ENCODE results near the gene GBX2. TPM values are rescaled to one million over a fixed set of nuclear protein-coding genes. Genes with fewer than 3 reads are reported as not detected.

GBX2 gene
- total RNA-seq, 4 donors from 2014 or later, result not detected

DNA sequence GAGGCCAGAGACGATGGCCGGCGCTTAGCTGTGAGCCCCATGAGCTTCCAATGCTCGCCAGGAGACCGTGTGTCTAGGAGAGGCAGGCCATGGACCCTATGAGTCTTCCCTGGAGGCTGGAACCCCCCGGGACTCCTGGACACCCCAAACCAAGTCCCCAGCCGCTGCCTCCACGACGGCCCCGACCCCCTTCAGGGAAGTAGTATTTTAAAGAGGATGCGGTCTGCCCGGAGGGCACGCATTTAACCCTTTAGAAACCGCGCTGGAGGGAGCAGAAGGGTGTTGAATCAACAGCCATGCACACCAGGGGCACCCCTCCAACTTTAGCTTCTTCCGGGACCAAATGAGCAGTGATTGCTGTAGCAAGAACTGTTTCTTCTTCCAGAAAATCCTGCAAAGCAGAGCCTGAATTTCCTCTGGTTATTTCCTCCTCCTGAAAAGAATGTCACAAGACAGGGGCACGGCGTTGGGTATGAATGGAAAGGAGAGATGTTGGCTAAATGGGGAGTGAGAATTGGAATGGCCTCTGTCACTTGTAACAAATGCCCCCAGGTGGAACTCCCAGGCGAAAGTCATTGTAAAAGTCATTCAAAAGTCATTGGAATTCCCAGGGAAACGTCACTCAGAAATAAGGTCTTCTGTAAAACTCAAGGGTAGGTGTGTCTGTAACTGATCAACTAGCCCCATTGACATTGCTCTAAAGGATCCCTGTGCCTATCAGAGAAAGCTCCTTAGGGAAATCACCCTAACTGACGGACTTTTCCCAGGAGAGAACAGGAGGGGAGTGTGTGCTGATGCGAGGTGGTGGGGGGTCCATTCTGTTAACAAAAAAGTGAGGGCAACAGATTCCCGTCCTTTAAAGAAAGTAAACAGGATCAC, 5.8 kb upstream of the GBX2 start:
- H3K4me3 ChIP-seq, result no peak overlapping the region
- intact Hi-C loops (cut with DNase I; ENCODE audit: low total_unique reads), result no loop called here
- H3K4me1 ChIP-seq, result peaks cover 25 to 27% of the 10 kb centered on the region in 2 donors
- in situ Hi-C loops (cut with MboI; ENCODE audit: low sequenced_read_pairs in 4 of 4), result no loop called here
- no peaks in the 10 kb centered on the region for H3K36me3 ChIP-seq
- DNase-seq (no peak), ATAC-seq (no peak)
- H3K27me3 ChIP-seq, result peaks cover 96 to 99% (median 98%) of the 10 kb centered on the region in 3 donors
- no peak overlapping the region for H3K27ac ChIP-seq
- H3K9me3 ChIP-seq, result no peaks in the 10 kb centered on the region
- TF ChIP-seq POLR2A (IDR thresholded peaks at IDR 0.05), result no peak
- TF ChIP-seq, protein P1, sequence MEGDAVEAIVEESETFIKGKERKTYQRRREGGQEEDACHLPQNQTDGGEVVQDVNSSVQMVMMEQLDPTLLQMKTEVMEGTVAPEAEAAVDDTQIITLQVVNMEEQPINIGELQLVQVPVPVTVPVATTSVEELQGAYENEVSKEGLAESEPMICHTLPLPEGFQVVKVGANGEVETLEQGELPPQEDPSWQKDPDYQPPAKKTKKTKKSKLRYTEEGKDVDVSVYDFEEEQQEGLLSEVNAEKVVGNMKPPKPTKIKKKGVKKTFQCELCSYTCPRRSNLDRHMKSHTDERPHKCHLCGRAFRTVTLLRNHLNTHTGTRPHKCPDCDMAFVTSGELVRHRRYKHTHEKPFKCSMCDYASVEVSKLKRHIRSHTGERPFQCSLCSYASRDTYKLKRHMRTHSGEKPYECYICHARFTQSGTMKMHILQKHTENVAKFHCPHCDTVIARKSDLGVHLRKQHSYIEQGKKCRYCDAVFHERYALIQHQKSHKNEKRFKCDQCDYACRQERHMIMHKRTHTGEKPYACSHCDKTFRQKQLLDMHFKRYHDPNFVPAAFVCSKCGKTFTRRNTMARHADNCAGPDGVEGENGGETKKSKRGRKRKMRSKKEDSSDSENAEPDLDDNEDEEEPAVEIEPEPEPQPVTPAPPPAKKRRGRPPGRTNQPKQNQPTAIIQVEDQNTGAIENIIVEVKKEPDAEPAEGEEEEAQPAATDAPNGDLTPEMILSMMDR (IDR thresholded peaks at IDR 0.05 in 4 of 5, conservative IDR thresholded peaks at IDR 0.05 in 1 of 5), result no peak

DNA sequence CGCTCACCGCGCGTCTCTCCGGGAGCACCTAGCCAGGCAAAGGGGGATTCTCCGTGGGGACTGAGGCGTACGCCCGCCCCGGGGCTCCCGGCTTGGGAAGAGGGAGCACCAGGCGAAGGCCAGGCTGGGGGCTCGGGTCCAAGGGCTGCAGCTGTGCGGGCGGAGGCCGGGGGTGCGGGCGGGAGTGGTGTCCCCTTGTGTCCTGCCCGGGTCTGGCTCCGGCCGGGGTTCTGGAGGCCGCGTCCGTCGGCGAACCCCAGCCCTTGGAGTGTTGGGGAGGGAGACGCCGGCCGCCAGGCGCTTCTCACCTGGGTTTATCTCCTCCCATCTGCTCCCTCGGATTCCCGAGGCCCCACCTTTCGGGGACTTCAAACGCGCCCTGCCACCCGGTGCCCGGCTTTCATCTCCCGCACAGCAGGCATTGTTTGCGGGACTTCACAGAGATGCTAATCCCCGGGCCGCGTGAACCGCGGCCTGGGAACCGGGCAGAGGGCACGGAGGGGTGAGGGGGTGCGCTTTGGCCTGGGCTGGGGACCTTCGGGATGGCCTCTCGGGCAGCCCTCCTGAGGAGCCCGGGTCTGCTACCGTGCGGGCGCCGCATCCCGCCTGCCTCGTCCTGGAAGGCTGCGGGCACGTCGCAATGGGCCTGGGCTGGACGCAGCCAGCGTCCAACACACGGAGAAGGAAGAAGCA, 5.0 kb upstream of the GBX2 start:
- DNase-seq (no peak), ATAC-seq (no peak)
- peaks cover 23% of the 10 kb centered on the region in 2 donors for H3K4me1 ChIP-seq
- H3K36me3 ChIP-seq, result no peaks in the 10 kb centered on the region
- H3K4me3 ChIP-seq, result no peak overlapping the region
- TF ChIP-seq, protein P1 (IDR thresholded peaks at IDR 0.05 in 4 of 5, conservative IDR thresholded peaks at IDR 0.05 in 1 of 5), result no peak
- TF ChIP-seq POLR2A (IDR thresholded peaks at IDR 0.05), result no peak
- H3K27ac ChIP-seq, result no peak overlapping the region
- no peaks in the 10 kb centered on the region for H3K9me3 ChIP-seq
- in situ Hi-C loops (cut with MboI; ENCODE audit: low sequenced_read_pairs in 4 of 4) (no loop called here), intact Hi-C loops (cut with DNase I; ENCODE audit: low total_unique reads) (no loop called here)
- H3K27me3 ChIP-seq, result peaks cover 96 to 99% (median 98%) of the 10 kb centered on the region in 3 donors

DNA sequence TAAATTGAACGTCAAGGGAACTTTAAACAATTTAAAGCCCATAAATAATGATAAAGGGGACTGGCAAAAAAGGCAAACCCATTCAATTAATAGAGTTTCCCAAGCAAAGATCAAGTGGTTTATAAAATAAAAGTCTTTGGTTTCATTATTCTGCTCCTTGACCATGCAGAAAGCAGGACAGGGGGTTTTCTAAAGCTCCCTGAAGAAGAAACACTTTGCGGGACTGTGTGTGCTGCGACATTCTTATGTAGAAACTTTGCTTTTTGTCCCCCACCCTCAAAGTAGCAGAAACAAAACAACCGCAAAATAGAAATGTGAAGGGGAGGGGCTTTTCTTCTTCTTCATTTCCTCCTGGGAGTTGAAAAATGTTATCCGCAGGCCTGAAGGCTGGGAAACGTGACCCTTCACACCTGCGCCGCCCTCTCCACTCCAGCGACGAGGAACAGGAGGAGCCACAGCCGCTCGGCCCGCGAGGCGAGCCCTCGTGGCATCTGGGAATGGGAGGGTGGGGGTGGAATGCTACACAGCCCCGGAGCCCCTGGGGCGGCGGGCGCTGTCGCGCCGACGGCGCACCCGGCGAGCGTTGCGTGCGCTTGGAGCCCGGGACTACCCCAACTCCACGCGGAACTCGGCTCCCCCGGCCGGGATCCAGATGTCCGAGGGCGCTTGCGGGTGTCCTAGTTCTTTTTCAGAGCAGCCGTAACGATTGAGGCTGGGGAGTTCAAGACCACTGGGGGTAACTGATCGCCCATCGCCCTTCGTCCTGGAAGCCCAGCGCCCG, 4.3 kb upstream of the GBX2 start:
- DNase-seq (no peak), ATAC-seq (no peak)
- Histone ChIP-seq H3K4me1 (peaks cover 16 to 19% of the 10 kb centered on the region in 2 donors), H3K36me3 (no peaks in the 10 kb centered on the region), H3K27ac (no peak overlapping the region), H3K9me3 (no peaks in the 10 kb centered on the region), H3K27me3 (peaks cover 92 to 99% (median 97%) of the 10 kb centered on the region in 3 donors), H3K4me3 (no peak overlapping the region)
- TF ChIP-seq, protein P1 (IDR thresholded peaks at IDR 0.05 in 4 of 5, conservative IDR thresholded peaks at IDR 0.05 in 1 of 5), result no peak
- no peak for TF ChIP-seq POLR2A (IDR thresholded peaks at IDR 0.05)
- intact Hi-C loops (cut with DNase I; ENCODE audit: low total_unique reads), result no loop called here
- in situ Hi-C loops (cut with MboI; ENCODE audit: low sequenced_read_pairs in 4 of 4), result no loop called here

DNA sequence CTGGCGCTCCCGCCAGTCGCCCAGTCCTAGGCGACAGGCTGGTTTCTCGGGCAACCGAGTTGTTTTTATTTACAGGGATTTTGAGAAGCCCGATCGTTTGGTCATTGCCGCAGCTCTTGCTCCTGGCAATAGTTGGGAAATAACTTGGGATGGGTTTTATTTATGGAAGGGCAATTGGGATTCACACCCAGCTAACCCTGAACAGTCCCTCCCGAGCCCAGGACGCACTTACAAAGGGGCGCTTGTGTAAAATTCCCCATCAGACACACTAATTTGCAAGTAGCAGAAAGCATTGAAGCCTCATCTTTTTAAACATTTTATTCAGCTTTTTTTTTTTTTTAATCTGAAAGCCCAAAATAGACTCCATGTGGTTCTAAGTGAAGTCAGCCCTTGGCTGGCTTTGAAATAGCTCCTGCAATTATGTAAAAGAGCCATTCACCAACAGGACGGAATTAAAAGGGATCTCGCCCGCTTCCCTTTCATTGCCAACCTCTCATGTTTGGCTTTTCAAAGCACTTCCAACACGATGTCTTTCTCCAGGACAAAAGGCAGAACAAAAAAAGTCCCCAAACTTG, 3.6 kb upstream of the GBX2 start:
- peaks cover 22% of the 10 kb centered on the region in 2 donors for H3K4me1 ChIP-seq
- in situ Hi-C loops (cut with MboI; ENCODE audit: low sequenced_read_pairs in 4 of 4) (no loop called here), intact Hi-C loops (cut with DNase I; ENCODE audit: low total_unique reads) (no loop called here)
- no peak overlapping the region for H3K4me3 ChIP-seq
- no peak overlapping the region for H3K27ac ChIP-seq
- H3K9me3 ChIP-seq, result no peaks in the 10 kb centered on the region
- H3K36me3 ChIP-seq, result no peaks in the 10 kb centered on the region
- no peak for TF ChIP-seq POLR2A (IDR thresholded peaks at IDR 0.05)
- TF ChIP-seq, protein P1 (IDR thresholded peaks at IDR 0.05 in 4 of 5, conservative IDR thresholded peaks at IDR 0.05 in 1 of 5), result no peak
- ATAC-seq (no peak), DNase-seq (no peak)
- peaks cover 92 to 100% (median 97%) of the 10 kb centered on the region in 3 donors for H3K27me3 ChIP-seq

Data from gastrocnemius medialis (tissue), 4 donors.